Stimulated activated CD4-positive, alpha-beta T cell treated with anti-CD3 and anti-CD28 coated beads, TNF-alpha, amount 100 ng/mL, for 24 hours (primary cell): ENCODE measurements around the gene KIF17.
"Not testable (repeated sequence)": the region's sequence is repeated elsewhere in the genome, so short reads cannot be mapped to it uniquely, and the experiment has no call there.

Experiments used
- DNase-seq, 3 experiments: peaks; one replicate each; pipeline ENCODE4 v3.0.0-alpha.2; 2020; ENCODE audit warnings: low read depth in 3 of 3

The KIF17 gene

DNA sequence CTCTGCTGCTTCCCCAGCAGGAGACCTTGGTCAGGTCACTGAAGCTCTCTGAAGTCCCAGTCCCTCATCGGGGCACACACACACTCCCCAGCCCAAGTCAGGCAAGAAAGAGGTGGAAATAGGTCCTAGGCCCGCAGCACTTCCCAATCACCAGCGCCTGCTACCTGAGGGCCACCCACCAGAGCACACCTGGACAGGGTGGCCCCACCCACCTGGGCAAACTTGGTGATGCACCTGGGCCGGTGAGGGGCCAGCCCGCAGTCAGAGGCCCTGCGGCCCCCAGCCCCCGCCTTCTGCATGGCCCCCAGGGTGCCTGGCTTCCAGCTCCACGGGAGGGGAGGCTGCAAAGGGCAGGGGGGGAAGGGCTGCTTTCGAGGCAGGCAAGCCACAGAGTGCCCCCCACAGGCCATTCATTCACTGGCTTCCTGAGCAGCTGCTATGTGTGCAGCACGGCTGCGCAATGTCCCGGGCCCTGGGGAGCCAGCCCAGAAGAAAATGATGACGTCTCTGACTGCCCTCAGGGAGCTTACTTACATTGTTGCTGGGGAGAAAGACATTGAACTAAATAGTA is 10.0 kb upstream of the KIF17 start:
- DNase-seq: no peak

DNA sequence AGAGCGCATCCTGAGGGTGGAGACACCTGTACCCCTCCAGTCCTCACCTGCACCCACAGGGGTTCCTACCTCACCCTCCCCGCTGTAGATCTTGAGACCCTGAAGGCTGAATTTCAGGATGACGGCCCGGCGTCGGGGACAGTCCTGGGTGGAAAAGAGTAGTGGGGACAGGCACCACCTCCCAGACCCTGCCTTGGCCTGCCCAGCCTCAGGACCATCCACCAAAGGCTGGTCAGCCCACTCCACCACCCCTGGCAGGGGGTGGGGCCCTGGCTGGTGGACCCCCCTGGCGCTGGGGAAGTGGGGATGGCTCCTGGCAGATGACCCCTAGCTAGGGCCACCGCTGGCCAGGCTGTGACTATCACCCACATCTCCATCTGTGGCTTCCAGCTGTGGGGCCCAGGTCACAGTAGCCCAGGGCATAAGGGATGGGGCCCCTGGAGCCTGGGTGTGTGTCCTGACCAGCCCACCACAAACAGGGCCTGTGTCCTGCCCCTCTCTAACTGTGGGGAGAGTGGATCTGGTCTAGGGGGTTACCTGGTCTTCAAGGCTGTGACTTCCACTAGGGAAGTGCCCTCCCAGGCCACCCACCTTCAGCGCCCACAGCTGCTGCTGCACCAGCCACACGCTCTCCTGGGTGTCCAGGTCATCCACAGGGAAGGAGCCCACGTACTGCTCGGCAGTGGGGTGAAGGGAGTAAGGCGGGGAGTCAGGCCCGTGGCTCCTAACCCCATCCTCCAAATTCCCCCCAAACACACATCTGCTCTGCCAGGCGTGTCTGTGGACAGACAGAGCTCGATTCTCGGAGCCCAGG is 9.3 kb upstream of the KIF17 start:
- no peak for DNase-seq

DNA sequence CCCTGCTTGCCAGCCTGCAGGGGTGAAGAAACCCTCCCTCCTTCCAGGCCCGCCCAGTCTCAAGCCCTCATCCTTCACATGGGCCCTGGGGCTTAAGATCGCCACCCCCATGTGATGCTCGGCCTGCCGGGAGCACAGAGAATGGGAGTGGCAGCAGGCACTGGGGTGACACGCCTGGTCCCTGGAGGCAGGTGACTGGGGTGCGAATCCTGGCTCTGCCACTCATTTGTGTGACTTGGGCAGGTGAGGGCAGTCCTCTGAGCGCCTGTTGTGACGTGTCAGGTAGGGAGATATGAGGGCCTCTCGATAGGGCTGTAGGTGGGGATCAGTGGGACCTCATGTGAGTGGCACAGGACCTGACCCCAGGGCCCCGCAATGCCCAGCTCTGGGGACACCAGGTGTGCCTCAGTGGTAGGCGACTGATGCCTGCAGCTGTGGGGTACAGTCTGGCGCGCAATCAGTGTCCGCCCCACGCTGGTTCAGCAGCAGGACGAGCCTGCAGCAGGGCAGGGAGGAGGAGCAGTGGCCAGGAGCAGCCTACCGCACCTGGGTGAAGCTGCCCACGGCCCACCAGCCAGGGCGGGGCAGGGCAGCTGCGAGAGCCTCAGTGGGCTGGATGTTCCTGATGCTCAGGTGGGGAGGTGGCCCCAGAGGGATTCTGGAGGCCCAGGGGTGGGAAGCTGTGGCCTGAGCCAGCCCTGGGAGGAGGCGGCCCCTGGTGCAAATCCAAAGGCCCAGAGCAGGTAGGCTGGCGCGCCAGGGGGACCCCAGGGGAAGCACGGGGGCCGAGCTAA is 8.5 kb upstream of the KIF17 start:
- no peak for DNase-seq

DNA sequence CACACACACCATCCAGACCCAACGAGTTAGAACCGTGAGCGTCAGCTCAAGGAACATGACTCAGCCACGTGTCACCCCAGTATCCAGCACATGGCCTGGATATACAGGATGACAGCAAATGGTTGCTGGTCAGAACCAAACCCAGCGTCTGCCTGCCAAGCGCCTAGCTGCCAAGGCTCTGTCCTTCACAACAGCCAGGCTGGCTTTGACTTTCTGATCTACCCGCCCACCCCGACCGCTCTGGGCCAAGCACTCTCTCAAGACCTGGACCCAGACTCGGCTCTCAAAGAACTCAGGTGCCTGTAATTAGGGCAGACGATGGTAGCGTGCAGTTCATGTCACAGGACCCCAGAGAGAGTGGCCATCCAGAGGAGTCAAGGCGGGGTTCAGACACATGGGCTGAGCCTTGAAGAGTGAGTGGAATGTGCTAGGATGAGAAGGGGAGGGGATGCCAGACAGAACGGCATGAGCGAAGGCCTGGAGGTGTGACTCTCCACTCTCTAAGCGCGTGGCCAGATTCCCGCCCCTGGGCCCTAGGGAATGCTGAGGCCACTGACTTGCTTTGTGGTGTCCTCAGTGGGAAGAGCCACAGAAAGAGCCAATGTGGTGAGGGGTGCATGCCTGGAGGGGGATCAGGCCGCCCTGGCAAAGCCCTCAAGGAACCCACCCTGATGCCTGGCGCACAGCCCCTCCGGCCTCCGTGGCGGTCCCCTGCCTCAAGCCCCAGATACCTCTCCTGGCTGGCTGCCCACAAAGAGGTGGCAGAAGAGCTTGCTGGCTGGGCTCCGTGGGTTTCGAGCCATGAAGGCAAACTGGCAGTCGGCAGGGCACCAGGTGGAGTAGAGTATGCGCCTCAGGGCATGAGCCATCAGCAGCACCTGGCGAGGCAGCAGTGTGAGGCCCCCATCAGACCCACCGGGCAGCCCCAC is 7.6 kb upstream of the KIF17 start:
- DNase-seq: no peak

DNA sequence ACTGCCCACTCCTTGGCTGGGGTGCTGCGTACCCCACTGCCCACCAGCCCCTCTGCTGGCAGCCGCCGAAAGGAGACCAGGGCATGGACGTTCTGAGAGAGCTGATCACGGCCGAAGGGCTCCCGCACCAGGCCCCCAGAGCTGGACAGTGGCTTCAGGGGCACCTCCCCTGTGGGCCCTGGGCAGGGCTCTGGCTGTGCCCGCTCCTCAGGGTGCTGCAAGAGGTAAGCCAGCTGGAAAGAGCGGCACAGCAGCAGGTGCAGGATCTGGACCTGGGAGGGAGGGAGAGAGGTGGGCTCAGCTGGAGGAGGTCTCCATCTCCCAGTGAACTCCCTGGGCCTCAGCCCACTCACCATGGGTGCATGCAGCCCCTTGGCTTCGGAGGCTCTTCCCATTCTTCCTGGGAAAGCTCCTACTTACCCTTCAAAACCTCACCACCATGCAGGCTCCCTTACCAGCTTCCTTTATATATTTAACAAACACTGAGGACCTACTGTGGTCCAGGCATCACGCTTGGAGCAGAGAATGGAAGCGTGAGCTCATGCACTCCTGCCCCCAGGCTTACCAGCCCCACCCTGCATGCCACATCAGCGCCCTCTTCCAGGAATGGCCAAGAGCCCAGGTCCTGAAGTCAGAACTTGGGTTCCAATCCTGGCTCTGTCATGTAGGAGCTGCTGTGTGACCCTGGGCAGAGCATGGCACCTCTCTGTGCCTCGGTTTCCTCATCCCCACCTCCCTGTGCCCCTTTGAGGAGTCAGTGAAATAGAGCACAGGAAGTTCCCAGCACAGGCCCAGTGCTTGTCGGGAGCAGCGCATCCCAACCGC is 6.8 kb upstream of the KIF17 start:
- no peak for DNase-seq

DNA sequence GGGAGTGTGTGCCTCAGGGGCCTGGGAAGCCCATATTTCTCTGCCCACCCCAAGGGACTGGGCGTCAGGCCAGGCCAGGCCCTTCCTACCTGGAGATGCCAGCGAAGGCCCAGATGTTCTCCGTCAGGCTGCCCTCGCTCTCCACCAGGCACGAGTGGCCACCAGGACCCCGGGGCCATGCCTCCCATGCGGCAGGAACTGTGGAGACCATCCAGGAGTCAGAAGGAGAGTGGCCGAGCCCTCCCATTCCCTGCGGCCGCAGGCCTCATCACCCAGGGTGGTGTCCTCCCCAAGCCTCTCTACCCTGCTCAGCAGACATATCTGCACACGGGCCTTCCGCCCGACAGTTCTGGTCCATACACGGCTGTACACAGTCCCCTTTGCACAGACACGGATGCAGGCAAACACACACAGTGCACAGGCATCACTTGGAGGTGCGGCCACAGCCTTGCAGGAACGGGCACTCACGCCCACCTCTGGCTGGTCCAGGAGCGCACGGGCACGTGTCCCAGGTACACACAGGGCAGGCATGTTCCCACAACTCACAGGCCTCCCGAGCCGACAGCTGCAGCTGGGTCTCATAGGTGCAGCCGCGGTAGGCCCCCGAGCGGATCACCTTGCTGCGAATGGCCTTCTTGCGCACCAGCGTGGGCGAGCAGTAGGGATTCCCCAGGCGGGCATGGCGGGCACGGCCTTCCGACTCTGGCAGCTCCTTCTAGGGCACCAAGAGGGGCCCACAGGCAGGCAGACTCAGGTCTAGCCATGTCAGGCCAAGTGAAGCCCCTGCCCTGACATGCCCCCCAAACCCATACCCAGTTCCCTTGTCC is 5.9 kb upstream of the KIF17 start:
- no peak for DNase-seq

DNA sequence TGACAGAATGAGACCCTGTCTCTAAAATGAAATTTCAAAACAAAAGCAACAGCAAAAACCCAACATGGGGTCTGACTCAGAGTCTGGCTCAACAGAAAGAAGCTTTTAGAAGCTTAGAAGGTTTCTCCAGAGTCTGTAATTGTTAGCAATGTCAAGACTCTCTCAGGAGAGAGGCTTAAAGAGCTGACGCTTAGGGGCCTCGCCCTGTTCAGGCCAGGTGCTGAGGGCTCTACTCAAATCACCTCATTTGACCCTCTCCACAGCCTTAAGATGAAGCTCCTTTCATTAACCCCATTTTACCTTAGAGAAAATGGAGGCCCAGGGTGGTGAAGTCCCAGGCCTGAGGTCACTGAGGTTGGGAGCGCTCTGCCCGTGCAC is 5.3 kb upstream of the KIF17 start:
- DNase-seq: no peak

DNA sequence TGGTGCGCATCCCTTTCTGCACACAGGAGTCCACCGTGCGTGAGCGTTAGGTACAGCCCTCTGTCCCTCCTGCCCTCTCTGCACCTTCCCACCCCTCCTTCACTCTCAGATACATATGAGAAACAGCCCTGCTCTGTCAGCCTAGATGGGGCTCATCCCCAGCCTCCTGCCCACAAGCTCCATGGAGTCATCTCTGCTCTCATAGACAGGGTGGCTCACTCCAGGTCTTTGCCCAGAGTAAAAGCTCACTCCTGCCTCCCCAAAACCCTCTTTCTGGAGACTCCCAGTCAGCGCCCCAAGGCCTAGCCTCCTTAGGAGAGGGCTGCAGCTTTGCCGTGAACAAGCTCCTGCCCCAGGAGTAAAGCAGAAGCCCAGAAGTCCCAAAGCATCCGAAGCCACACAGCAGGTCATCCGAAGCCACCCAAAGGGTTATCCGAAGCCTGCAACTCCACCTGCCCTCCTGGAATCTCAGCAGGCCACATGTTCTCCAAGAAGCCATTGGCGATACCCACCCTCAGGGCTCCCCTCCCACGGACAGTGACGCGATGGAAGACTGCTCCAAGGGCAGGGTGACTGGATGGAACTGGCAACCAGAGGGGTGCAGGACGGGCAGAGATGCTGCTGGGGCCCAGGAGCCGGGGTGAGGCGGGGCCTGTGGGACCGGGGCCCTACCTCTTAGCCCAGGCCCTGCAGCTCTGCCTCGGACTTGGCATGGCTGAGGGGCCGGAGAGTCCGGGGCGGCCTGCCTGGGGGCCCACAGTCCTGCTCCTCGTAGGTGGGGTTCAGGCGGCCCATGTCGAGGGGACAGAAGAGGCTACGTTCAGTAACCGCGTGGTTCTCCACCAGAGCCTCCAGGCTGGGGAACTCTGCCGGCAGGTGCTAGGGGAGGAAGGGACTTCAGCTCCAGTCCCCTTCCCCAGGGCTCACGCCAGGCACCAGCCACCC is 3.6 kb upstream of the KIF17 start:
- no peak for DNase-seq

DNA sequence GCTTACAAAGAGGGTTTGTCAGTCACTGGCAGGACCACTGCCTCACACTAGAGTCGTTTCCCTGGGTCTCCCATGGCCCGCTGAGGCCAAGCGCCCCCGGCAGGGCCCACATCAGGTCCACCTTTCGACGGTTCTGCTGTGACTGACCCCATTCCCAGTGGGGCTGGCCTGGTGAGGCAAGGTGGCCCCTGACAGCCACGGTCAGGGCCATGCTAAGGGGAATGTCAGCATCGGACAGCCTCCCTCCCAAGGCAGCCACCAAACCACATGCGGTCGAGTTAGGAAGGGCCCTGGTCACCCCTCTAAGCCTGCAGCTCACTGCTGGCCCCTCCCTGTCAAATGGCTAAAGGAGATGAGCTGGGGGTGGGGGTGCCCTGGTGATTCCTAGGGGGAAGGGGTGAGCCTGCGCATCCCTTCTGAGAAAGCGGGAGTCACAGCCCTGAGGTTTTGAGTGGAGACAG is 2.9 kb upstream of the KIF17 start:
- DNase-seq: no peak

DNA sequence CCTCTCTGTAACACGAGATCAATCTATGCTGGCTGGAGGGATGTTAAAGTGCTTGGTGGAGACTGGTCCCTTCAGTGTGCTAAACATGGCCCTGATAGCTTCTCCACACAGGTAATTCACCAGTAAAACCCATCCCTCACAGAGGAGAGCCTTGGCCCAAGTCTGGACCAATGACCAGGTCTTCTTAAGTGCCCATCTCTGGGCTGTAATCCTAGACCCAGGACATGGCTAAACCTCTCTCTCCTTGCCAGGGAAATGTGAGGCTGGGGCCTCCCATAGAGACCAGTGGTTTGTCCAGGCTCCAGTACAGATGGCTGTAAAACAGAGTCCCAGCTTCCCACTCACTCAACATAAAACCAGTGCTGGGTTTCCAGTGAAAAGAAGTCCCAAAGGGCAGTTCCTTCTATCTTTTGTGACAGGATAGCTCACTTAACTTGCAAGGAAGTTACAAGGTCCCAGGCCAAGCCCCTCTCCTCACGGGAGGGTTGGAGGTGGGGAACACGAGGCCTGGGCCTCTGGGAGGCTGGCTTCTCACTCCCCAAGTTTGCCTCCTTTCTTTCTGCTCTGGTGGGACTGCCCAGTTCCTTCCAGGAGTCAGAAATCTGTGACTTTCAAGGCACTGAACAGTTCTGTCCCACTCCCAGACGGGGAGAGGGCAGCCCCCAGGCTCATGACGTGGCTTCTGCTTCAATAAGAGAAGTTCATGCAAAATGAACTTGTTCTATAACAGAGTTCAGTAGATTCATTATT is 2.2 kb upstream of the KIF17 start:
- no peak for DNase-seq

DNA sequence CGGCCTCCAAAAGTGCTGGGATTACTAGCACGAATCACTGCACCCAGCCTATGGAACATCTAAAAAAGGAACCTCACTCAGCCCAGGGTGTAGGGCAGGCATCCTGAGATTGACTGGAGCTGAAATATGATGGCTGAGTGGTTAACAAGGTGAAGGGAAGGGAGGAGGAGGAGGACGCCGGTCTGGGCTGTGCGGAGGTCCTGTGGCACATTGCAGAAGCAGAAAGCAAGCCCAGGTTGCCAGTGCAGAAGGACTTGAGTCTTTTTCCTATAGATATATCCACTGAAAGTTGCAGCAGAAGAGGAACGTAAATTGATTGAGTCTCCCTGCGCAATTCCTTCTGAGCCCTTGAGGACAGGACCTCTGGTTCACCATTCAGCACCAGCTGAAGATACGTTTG is 1.5 kb upstream of the KIF17 start:
- no peak for DNase-seq

DNA sequence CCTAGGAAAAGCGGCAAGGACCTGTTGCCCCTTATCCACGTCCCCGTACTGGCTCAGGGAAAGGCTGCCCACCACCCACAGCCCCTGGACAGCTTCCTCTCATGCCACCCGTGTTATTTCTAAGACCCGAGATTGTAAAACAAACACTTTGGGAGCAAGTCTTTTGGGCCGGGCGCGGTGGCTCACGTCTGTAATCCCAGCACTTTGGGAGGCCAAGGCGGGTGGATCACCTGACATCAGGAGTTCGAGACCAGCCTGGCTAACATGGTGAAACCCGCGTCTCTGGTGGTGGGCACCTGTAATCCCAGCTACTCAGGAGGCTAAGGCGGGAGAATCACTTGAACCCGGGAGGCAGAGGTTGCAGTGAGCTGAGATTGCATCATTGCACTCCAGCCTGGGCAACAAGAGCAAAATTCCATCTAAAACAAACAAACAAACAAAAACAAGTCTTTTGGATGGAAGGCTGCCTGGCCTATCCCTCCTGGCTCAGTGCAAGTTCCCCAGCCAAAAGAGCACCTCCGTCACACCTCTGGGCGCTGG is 606 bp upstream of the KIF17 start:
- not testable (repeated sequence) for DNase-seq

DNA sequence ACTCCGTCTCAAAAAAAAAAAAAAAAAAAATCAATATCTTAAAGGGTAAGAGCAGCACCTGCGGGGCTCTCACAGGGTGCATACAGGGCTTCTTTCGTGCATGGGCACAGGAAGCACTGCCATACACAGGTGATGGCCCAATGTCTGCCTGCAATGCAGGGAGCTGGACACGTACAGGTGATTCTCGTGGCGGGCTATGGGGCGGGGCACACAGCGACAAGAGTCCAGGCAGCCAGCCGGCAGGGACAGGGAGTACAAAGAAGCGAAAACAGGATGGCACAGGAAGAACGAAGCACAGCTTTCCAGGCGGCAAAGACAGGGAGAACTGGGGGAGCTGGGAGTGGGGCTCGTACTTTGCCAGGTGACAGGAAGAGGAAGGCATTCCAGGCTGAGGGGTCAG is 1.6 kb downstream of the KIF17 start:
- DNase-seq: no peak

DNA sequence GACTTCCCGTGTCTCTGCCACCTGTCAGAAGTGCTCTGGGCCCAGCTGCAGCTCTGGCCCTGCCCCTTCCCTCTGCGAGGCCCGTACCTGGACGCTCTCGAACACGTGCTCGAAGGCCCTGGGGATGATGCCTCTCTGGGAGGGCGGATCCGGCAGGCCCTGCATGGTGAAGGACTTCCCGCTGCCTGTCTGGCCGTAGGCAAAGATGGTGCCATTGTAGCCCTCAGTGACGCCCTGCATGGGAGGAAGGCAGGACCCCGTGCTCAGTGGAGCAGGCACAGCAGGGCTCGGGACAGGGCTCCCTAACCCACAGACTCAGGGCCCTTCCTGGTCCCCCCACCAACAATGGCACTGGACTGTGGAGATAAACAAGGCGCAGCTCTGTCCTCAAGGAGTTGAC is 2.4 kb downstream of the KIF17 start:
- no peak for DNase-seq

DNA sequence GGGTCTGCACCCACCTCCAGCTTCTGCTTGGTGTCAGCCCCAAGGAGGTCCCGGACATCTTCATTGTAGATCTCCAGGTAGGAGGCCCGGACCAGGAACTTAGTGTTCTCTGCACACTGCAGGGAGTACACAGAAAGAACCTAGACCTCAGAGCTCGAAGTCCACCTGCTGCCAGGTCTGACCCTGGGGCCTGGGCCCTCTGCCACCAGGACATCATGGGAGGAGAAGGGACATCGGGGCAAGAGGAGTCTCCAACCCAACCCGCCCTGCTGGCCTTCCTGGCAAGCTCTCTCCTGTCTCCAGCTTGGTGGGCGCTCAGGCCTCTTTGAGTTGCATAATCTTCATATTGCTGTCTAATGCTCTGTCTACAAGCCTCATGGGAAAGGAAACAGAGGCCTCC is 4.4 kb downstream of the KIF17 start:
- DNase-seq: no peak

DNA sequence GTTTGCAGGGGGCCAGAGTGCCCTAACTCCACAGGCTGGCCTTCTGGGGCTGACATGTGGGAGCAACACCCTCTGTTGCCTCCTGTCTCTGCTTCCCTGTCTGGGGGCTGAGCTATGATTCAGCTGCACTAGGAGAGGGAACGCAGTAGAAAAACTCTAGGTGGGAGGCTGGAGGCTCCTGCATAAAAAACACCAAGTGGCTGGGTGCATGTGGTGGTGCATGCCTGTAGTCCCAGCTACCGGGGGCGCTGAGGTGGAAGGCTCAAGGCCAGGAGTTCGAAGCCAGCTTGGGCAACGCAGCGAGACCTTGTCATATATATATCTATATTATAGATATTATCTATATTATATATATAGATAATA is 5.6 kb downstream of the KIF17 start:
- DNase-seq: no peak

DNA sequence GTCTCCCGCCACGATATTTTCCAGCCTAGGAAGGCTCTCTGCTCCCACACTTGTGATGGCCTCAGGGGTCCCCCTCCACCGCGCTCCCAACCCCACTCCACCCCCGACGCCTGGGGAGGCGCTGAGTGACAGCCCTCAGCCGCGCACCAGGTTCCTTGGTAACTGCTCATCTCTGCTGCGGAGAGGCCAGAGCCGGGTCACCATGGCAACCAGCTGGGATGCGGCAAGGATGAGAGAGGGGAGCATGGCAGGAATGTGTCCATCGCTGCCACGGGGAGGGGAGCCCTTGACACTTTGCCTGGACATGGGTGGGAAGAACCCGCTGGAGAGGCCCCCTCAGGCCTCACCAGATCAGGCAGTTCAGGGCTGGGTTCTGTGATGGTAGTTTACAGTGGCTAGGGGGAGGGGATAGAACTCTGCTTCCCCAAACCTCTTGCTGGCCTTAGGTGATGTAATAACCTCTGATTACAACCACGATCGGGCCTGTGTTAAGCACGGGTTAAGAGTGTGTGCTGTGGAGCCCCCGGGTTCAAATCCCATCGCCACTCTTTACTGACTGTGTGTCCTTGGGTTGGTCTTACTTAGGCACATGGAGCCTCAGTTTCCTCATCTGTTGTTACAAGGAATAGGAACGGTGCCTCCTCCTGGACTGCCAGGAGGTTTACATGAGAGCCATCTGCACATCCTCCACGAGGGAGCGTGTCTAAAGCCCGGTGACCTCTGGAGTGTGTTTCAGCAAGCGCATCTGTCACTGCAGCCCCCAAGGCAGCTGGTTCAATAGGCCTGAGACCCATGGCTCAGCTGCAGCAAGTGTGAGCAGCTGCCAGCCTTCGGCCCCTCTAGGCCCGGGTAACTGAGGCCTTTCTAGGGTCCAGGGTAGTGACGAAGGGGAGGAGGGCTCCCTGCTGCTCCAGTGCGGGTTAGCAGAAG is 6.3 kb downstream of the KIF17 start:
- no peak for DNase-seq
